ENCODE measurements around the gene ENSA.
"Not testable (repeated sequence)": the region's sequence is repeated elsewhere in the genome, so short reads cannot be mapped to it uniquely, and the experiment has no call there.

DNA sequence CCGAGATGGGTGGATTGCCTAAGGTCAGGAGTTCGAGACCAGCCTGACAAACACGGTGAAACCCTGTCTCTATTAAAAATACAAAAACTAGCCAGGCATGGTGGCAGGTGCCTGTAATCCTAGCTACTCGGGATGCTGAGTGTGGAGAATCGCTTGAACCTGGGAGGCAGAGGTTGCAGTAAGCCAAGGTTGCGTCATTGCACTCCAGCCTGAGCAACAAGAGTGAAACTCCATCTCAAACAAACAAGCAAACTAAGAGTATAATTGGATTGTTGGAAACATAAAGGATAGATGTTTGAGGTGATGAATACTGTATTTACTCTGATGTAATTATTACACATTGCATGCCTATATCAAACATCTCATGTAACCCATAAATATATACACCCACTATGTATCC is 9.0 kb upstream of the ENSA start:
- TF ChIP-seq, protein P1, sequence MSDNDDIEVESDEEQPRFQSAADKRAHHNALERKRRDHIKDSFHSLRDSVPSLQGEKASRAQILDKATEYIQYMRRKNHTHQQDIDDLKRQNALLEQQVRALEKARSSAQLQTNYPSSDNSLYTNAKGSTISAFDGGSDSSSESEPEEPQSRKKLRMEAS (IDR thresholded peaks at IDR 0.05), result not testable (repeated sequence)
- TF ChIP-seq CTCF (IDR thresholded peaks at IDR 0.05; ENCODE audit: low read depth, low read length, missing input control); FOXA2 (IDR thresholded peaks at IDR 0.05); JUND (IDR thresholded peaks at IDR 0.05); YY1 (IDR thresholded peaks at IDR 0.05); ATF3 (IDR thresholded peaks at IDR 0.05); RAD21 (IDR thresholded peaks at IDR 0.05); TAF1 (conservative IDR thresholded peaks at IDR 0.05): not testable (repeated sequence)
- TF ChIP-seq, protein P2, sequence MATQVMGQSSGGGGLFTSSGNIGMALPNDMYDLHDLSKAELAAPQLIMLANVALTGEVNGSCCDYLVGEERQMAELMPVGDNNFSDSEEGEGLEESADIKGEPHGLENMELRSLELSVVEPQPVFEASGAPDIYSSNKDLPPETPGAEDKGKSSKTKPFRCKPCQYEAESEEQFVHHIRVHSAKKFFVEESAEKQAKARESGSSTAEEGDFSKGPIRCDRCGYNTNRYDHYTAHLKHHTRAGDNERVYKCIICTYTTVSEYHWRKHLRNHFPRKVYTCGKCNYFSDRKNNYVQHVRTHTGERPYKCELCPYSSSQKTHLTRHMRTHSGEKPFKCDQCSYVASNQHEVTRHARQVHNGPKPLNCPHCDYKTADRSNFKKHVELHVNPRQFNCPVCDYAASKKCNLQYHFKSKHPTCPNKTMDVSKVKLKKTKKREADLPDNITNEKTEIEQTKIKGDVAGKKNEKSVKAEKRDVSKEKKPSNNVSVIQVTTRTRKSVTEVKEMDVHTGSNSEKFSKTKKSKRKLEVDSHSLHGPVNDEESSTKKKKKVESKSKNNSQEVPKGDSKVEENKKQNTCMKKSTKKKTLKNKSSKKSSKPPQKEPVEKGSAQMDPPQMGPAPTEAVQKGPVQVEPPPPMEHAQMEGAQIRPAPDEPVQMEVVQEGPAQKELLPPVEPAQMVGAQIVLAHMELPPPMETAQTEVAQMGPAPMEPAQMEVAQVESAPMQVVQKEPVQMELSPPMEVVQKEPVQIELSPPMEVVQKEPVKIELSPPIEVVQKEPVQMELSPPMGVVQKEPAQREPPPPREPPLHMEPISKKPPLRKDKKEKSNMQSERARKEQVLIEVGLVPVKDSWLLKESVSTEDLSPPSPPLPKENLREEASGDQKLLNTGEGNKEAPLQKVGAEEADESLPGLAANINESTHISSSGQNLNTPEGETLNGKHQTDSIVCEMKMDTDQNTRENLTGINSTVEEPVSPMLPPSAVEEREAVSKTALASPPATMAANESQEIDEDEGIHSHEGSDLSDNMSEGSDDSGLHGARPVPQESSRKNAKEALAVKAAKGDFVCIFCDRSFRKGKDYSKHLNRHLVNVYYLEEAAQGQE (IDR thresholded peaks at IDR 0.05), result not testable (repeated sequence)
